Amygdala (tissue), 56 donors: ENCODE data around the gene DUSP22.
"Not testable (repeated sequence)": the region's sequence is repeated elsewhere in the genome, so short reads cannot be mapped to it uniquely, and the experiment has no call there.

ENCODE experiments used
- DNase-seq, 56 donors: peaks; one replicate each; lab custom pipeline; 2025; lab: John Stamatoyannopoulos, UW

Gene DUSP22

DNA sequence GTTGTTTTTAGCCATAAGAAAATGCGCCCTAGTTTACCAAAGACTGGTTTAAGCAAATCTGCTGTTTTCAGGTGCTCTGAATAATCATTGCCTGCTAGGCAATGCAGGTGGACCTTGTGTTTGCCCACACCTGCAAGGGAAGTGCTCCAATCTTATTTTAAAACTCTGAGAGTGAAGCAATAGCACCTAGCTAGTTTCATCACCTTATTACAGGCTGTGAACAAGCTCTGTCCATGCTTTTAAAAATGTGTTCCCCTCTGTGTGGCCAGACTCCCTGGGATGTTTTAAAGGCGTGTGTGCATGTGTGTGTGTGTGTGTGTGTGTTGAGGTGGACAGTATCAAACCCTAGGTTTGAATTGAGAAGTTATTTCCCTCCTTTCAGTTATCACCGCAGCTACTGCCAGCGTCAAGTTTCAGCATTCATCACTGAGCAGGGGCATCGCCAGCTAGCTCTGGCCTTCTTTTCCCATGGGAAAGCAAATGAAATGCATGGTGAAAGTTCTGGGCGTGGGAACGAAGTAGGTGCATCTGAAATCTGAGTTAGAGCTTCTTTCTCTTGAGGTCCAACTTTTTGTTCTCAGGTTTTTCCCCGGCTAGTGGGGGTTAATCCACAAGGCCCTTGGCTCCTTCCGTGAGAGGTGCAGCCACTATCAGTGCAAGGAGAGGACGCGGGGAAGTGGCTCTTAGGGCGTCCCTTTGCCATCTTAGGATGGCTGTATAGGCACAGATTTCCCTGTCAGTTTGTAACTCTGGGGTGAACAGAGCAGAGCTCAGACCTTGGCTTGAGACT is 30.8 kb downstream of the DUSP22 start:
- no peak for DNase-seq

DNA sequence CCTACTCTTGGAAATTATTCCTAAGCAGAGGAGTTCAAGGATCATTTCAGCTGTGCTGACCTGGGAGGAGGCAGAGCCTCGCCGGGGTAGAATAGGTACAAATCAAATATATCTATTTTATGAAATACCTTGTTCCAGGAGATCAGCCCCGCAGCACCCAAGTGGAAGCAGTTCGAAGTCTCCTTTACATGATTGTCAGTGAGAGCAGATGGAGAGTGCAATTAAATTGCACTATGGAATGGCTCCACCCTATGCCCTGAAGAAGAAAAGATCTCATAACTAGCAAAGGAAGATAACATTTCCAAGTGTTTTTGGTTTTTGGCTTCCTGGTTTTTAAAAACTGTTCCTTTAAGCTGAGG is 31.4 kb downstream of the DUSP22 start:
- DNase-seq: no peak

DNA sequence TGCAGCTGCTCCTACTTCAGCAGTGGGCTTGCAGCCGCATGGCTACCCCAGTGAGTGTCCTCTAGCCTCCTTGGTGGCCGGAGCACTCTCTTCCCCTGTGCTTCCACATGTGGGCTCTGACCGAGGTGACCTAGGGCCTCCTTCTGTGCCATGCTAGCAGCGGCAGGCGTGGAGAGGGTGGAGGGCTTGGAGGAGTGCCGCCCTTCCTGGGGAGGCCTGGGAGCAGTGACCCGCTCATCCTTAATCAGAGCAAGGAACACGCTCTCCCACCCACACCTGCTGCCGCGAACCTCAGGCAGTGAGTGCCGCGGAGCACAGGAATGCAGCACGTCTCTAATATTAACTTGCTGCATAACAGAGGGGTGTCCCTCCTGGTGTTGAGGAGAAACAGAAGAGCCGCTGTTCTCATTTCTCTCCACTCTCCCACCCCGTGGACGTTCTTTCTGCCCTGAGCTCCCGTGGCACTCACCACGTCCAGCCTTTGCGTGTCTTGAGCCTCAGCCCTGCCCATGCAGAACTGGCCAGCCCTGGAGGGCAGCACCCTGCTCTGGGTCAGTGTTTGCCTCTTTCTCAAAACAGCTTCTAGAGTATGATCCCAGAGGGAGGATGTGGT is 31.9 kb downstream of the DUSP22 start:
- DNase-seq: no peak

DNA sequence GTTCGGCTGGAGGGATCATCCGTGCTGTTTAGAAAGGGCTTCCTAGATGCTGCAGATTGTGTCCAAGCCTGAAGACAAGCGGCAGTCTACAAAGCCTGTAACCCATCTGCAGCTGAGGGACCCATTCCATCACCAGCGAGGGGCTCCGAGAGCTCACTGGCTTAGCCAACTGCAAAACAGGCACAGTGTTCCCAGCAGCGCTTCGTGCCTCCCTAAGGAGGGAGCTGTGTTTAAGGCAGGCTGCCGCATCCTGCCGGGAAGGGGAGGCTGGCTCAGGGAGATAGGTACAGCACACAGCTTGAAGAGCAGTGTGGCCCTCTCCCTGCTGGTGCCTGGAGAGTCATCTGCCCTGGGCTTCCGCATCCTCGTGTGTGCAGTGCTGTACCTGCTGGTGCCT is 32.4 kb downstream of the DUSP22 start:
- no peak for DNase-seq

DNA sequence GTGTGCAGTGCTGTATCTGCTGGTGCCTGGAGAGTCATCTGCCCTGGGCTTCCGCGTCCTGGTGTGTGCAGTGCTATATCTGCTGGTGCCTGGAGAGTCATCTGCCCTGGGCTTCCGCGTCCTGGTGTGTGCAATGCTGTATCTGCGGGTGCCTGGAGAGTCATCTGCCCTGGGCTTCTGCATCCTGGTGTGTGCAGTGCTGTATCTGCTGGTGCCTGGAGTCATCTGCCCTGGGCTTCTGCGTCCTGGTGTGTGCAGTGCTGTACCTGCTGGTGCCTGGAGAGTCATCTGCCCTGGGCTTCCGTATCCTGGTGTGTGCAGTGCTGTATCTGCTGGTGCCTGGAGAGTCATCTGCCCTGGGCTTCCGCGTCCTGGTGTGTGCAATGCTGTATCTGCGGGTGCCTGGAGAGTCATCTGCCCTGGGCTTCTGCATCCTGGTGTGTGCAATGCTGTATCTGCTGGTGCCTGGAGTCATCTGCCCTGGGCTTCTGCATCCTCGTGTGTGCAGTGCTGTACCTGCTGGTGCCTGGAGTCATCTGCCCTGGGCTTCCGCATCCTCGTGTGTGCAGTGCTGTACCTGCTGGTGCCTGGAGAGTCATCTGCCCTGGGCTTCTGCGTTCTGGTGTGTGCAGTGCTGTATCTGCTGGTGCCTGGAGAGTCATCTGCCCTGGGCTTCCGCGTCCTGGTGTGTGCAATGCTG is 33.0 kb downstream of the DUSP22 start:
- not testable (repeated sequence) for DNase-seq

DNA sequence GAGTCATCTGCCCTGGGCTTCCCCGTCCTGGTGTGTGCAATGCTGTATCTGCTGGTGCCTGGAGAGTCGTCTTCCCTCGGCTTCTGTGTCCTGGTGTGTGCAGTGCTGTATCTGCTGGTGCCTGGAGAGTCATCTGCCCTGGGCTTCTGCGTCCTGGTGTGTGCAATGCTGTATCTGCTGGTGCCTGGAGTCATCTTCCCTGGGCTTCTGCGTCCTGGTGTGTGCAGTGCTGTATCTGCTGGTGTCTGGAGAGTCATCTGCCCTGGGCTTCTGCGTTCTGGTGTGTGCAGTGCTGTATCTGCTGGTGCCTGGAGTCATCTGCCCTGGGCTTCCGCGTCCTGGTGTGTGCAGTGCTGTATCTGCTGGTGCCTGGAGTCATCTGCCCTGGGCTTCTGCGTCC is 33.8 kb downstream of the DUSP22 start:
- not testable (repeated sequence) for DNase-seq

DNA sequence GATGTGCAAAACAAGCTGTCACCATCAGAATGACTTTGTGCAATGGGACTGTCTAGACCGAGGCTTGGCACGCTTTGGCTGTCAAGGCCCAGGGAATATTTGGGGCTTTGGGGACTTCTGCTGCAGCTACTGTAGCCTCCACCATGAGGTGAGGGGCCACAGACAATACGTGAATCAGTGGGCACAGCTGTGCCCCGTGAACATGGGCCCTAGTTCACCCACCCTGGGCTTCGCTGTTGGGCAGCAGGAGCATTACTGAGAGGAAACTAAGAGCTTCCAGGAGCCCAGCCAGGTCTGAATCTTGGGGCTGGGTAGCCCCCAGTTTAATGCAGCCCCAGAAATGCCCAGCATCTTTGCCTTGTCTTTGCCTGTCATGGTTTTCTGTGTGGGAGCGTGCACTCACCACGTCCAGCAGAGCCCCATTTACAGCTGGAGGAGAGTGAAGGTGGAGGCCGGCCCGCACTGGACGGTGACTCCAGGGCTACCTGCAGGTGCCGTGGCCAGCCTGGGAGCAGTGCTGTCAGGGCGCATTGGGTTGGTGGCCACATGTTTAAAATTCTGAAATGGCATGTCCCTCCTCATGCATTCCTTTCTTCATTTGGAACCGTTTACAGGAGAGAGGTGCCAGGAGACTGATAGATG is 34.7 kb downstream of the DUSP22 start:
- no peak for DNase-seq

DNA sequence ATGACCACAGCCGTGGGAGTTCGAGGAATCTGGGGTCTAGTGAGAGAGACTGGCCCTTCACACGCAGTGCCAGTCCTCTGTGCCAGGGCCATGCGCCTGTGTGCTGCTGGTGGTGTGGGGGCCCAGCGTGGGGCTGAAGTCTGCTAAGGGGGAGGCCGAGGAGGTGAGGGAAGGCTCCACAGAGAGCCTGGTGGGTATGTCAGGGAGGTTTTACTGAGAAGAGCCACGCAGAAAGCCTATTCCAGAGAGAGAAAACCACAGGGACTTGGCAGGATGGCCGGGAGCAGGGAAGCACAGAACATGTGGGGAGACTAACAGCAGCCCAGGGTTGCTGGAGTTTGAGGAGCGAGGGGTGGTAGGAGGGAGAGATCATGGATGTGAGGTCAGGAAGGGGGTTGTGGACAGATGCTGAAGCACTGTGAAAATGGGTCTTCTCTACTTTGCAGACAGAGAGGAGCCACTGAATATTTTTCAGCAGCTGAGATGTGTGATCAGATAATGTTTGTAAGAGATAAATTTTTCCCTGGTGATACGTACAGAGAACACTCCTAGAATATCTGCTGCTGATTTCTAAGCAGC is 35.3 kb downstream of the DUSP22 start:
- no peak for DNase-seq

DNA sequence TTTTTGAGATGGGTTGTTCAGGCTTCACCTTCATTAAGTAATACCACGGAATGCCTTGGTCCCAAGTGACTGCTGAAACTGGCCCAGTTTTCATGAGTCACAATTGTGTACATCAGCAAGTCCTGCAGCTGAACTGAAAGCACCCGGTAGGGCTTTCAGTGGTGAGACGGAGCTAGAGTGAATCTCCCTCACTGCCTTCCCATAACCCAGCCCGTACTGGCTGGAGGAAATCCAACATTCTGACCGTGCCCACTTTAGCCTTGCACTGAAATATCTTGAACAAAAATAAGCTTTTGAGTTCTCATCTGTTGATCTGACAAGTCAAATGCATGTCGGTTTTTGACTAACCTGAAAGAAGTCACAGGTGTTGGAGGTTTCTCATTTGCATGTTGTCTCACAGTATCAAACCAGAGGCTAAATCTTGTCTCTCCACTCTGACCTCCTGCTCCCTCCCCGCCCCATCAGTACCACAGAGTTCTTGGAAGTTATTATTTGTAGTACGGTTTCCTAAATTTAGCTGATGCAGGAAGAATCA is 35.9 kb downstream of the DUSP22 start:
- no peak for DNase-seq

DNA sequence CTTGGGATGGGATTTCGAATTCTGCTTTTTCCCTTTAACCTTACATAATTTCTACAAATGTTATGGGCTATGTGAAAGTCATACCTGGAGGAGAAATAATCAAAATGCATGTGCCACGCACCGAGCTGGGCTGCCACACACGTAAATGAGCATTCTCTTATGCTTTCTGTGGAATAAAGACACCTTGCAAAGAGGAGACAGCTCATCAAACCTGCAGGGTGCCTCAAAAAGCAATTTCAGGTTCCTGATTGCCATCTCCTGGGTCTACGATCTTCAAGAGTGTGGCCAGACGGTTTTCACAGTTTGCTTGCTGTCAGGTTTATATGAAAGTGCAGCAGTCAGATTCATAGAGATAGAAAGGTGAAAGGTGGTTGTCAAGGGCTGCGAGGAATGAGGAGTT is 36.6 kb downstream of the DUSP22 start:
- DNase-seq: no peak

DNA sequence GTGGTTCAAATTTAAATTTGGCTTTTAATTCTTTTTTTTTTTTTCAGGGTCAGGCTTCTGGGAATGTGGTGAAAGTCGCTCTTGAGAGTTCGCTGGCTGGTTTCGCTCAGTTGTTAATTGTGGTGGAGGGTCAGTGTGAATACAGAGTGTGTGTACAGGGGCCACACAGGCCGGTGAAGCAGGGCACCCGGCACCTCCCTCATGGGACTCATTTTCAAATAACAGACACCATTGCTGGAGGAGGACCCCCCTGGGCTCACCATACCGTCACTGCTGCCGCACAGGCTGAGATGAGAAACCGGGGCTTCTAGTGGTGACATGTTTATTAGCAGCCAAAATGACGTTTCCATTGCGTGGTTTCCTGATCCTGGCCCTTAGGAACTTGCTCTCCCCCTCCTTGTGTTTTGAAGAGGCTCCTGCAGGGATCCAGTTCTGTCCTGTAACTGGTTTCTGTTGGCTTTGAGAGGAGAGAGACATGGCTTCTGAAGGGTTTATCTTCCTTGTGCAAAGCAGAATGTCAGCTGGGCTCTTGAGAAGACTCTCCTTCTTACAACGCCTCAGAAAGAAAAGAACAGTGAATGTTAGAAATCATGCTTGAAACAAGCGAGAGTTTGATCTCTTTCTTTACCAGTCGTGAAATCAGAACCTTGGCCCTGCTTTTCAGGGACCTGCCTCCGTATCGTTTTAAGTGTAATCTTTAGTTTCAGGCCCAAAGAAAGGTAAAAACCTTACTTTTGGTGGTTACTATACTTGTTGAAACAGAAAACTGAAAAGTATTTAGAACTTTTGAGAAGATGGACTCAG is 37.8 kb downstream of the DUSP22 start:
- DNase-seq: no peak

DNA sequence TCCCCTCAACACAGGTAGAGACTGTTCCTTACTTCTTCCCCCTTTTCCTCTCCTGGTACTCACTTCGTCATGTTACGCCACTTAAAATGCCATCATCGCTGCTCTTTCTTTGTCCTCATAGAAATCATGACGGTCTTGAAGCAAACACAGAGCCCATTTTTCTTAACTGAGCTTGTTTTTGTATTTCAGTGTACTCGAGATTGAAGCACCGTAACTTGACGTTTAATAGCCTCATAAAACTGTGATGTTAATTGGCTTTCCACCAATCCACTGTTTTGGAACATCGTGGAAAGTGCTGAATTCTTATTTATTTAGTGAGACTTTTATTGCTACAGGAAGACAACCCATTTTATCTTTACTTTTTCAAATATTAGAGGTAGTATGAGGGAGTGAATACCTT is 38.7 kb downstream of the DUSP22 start:
- no peak for DNase-seq

DNA sequence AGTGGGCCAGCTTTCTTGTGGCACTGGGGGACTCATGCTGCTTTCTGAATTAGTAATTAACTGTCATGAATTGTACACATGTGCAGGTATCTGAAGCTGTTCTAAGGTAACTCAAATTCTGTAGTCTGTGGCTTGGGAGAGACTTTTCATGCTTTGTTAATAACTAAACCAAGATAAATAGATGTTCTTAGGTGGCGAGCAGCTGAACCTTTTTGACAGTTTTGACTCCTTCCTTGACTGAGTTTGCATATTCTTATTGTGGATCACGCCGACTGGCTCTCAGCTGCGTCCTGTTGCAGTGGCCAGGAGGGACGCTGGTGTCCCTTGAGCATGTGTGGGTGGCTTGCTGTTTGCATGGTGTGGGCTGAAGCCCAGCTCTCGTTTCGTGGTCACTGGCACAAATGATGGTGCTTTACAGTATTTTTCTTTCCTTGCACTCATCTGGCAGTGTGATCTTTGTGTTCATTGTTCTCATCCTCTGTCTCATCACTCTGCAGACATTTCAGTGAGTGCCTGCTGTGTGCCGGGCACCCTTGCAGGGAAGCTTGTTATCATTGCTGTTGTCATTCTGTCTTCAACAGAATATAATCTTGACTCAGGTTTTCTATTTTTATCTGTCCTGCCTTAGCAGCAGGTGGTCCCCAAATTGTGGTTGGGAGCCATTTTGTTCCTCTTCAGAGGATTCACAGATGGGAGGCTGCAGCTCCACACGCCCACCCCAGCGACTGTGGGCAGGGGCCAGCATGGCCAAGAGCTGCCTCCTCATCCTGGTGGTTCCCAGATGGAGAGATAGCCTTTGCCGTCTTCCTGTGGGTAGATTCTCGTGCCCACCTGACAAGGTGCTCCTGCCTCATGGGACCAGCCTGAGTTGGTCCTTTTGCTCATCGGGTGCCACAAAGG is 39.6 kb downstream of the DUSP22 start:
- DNase-seq: no peak

DNA sequence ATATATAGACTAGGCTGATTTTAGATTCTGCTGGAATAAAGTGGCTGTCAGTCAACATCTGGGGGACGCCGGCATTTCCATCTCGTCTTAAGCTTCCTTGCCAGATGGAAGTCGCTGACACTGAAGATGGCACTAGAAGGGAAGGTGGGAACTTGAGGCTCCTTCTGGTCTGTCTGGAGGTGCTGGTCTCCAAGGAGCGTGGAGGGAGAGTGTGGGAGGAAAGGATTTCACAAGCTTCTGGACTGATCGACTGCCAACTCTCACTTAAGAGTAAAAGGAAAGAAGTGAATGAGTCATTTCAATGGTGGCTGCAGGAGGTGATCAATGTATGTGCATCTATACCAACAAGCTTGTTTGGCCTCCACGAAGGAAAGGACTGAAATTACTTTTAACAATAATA is 40.4 kb downstream of the DUSP22 start:
- DNase-seq: no peak

DNA sequence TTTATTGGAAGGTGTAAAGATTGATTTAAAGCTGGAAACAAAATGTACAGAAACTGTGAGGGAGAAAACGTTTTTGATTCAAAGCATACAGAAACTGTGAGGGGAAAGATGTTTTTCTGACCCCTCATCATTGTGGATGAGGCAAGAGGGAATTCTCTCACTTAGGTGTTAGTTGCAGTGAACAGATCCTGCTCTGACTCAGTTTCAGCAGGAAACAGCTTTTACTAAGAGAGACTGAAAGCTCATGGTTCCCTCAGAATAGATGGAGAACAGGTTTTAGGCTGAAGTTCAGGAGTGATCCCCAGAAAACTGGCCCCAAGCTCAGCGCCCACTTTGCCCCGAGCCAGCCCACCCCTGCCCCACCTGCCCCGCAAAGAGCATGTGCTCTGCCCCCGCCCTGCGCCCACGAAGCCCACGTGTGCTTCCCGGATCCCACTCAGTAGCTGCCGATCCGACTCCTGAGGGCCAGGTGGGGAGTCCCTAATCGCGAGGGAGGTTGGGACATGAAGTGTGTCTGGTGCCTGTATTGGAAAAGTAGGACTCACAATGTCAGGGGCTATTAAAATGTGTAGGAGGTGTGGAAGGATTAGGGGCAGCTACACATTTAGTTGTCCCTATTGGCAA is 41.2 kb downstream of the DUSP22 start:
- no peak for DNase-seq

DNA sequence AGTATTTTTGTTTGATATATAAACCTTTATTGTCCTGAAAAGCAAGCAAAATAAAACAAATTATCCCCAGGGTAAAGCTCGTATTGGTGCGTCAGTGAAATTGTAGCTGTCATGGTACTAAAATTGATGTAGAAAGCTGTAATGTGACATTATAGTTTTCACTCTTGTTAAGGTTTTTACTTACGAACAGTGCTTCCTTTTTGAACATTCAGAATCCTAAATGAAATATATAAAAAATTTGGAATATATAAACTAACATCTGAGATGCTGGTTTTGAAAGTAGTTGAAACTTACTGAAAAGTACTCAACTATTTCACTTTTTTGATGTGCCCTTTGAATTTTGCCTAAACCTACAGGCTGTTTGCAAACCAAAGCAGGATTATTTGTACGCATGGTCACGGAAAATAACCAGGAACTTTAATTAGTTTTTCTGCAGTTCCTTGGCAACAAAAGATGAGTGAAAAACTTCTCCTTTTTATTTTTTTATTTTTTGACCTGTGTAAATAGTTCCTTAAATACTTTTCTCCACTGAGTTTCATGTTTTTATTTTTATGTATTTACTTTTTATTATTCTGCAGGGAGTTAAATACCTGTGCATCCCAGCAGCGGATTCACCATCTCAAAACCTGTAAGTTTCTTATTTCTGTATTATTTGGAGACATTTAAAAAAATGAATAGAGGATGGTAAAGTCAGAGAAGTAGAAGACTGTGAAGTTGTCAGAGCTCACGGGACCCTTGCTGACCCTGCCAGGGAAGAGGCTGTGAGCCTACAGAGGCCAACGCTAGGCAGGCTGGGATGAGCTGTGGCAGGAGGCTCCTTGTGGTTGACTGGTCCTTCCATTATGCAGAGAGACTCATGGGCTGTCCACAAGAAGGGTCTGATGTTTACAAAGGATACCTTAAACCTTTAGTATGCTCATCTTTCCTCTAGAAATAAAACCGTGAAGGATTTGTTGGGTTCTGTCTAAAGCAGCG is 42.5 kb downstream of the DUSP22 start:
- no peak for DNase-seq

DNA sequence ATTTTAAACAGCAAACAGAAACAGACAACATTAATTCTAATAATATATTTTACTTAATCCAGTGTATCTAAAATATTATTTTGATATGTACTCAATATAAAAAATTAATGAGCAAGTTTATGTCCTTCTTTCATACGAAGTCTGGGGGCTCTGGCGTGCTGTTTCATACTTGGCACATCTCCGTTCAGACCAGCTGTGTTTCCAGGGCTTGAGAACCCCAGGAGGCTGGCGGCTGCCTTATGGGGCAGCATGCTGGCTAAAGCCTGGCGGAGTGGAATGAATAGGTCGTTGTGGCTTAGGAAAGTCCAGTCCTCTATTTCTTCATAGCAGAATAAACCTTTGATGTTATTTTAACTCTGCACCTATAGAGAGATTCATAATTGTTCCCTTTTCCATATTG is 43.3 kb downstream of the DUSP22 start:
- no peak for DNase-seq
